ENCODE measurements around the gene PPARA.

The PPARA gene

GRCh38 chr22:46109474-46110003 lies 40.8 kb upstream of the PPARA start:
- Mint-ChIP-seq H3K9me3 (no peaks in the 10 kb centered on the region), H3K4me1 (ENCODE audit: low read depth) (no peaks in the 10 kb centered on the region), H3K36me3 (ENCODE audit: low read depth) (no peaks in the 10 kb centered on the region), H3K27ac (no peak overlapping the region), H3K27me3 (no peaks in the 10 kb centered on the region), H3K4me3 (no peak overlapping the region)

GRCh38 chr22:46110215-46110614 lies 40.1 kb upstream of the PPARA start:
- H3K27ac Mint-ChIP-seq, result no peak overlapping the region
- no peaks in the 10 kb centered on the region for H3K4me1 Mint-ChIP-seq (ENCODE audit: low read depth)
- no peaks in the 10 kb centered on the region for H3K9me3 Mint-ChIP-seq
- no peaks in the 10 kb centered on the region for H3K36me3 Mint-ChIP-seq (ENCODE audit: low read depth)
- no peaks in the 10 kb centered on the region for H3K27me3 Mint-ChIP-seq
- H3K4me3 Mint-ChIP-seq, result no peak overlapping the region

DNA sequence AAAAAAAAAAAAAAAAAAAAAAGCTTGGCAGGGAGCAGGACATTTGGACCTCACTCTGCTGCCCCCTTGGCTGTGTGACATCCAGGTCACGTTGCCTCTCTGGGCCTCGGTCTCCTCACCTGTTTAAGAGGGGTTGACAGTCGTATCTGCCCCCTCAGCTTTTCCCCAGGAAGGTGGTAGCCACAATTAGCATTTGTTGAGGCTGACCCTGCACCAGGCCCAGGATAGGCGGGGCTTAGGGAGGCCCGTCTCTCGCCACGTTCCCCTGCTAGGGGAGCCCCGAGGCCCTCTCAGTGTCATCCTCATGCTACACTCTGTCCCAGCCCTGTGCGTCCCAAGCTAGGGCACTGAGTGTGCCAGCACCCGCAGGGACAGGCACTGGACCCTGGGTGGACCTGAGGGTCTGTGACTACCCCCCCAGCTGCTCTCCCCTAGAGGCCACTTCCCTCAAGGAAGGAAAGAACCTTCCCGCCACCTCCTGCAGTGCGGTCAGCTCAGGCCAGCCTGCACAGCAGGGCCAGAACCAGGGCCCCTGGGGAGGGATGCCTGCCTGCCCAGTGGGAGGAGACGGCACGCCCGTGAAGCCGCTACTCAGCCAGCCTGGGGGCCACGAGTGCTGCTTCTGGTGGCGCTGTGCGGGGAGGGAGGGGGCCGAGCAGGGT lies 38.5 kb upstream of the PPARA start:
- H3K27ac Mint-ChIP-seq, result no peak overlapping the region
- H3K4me3 Mint-ChIP-seq, result no peak overlapping the region
- no peaks in the 10 kb centered on the region for H3K36me3 Mint-ChIP-seq (ENCODE audit: low read depth)
- H3K9me3 Mint-ChIP-seq, result no peaks in the 10 kb centered on the region
- H3K4me1 Mint-ChIP-seq (ENCODE audit: low read depth), result no peaks in the 10 kb centered on the region
- H3K27me3 Mint-ChIP-seq, result no peaks in the 10 kb centered on the region

- H3K27ac Mint-ChIP-seq, result no peak overlapping the region
- H3K4me1 Mint-ChIP-seq (ENCODE audit: low read depth), result no peaks in the 10 kb centered on the region
- no peaks in the 10 kb centered on the region for H3K9me3 Mint-ChIP-seq
- H3K27me3 Mint-ChIP-seq, result no peaks in the 10 kb centered on the region
- no peaks in the 10 kb centered on the region for H3K36me3 Mint-ChIP-seq (ENCODE audit: low read depth)
- no peak overlapping the region for H3K4me3 Mint-ChIP-seq
Observed at GRCh38 chr22:46112405-46112804, 37.9 kb upstream of the PPARA start.

GRCh38 chr22:46113110-46113909 lies 37.0 kb upstream of the PPARA start:
- Mint-ChIP-seq H3K4me1 (ENCODE audit: low read depth) (no peaks in the 10 kb centered on the region), H3K27ac (no peak overlapping the region), H3K9me3 (no peaks in the 10 kb centered on the region), H3K4me3 (no peak overlapping the region), H3K36me3 (ENCODE audit: low read depth) (no peaks in the 10 kb centered on the region), H3K27me3 (no peaks in the 10 kb centered on the region)

DNA sequence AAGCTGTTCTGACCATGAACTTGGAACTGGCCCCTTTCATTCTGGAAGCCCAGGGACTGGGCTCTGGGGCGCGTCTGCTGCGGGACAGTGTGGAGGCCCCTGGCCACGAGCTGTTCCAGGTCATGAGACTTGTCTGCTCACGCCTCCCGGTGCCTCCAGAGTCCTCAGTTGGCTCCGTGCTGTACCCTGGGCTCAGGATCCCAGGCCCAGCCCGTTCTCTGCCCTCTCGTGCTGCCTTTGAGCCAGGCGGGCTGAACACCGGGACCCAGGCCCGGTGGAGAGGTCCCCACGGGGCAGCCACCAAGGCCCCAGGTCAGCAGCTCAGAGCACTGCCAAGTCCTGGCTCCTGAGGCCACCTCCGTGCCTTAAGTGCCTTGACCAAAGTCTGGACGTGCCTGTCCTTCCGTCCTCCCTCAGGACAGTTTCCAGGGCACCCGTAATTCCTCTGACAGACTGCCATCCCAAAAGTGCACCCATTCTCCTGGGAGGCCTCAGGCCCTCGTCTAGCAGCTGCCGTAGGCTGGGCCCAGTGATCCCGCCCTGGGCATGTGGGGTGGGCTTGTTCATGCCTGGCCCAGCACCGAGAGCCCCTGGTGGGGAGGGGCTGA lies 36.3 kb upstream of the PPARA start:
- Mint-ChIP-seq H3K4me1 (ENCODE audit: low read depth) (no peaks in the 10 kb centered on the region), H3K27me3 (no peaks in the 10 kb centered on the region), H3K36me3 (ENCODE audit: low read depth) (no peaks in the 10 kb centered on the region), H3K27ac (no peak overlapping the region), H3K9me3 (no peaks in the 10 kb centered on the region), H3K4me3 (no peak overlapping the region)

DNA sequence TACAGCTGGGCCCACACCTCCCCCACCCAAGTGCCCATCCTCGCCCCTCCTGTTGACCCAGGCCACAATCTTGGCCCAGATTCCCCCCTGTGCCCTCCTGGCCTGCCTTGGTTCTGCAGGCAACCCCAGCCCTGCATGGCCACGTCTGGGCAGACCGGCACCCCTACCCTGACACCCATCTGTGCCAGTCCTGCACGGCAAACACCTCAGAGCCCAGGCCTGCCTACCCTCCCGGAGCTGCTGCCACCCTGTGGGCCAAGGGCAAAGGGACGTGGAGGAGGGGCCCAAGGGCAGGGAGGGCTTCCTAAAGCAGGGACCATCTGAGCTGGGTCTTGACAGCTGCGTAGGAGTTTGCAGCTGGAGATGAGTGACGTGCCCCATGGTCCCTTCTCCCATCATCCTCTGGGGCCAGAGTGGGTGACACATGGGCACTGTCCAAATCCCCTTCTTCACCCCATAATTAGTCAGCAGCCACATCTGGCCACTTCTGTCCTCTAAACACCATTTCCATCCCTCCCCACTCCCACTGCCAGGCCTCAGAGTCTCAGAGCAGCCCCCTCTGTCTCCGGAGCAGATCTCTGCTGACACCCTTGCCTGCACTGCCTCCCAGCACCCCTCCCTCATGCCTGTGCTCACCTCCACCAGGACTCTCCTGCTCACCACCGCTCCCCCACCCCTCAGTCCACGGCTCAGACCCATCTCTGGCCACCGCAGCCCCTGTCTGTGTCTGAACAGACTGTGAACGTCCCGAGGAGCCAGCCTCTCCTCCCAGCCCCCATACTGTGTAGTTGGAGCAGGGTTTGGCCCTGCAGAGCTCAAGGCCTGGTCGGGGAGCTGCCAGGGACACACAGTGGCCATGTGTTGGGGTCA lies 35.6 kb upstream of the PPARA start:
- Mint-ChIP-seq H3K27ac (no peak overlapping the region), H3K4me3 (no peak overlapping the region), H3K27me3 (no peaks in the 10 kb centered on the region), H3K4me1 (ENCODE audit: low read depth) (no peaks in the 10 kb centered on the region), H3K9me3 (no peaks in the 10 kb centered on the region), H3K36me3 (ENCODE audit: low read depth) (no peaks in the 10 kb centered on the region)

DNA sequence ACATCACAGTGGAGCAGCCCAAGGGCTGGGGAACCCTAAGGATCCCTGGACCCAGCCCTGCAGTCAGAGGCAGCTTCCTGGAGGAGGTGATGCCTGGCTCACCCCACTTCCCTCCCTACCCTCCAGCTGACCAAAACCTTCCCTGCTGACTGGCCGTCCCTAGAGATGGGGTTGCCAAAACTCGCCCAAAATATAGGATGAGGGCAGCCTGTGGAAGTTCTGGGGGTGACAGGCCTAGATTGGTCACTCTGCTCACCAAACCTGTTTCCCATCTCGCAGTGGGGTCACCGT lies 35.0 kb upstream of the PPARA start:
- H3K9me3 Mint-ChIP-seq, result no peaks in the 10 kb centered on the region
- H3K27me3 Mint-ChIP-seq, result no peaks in the 10 kb centered on the region
- H3K27ac Mint-ChIP-seq, result no peak overlapping the region
- H3K4me1 Mint-ChIP-seq (ENCODE audit: low read depth), result no peaks in the 10 kb centered on the region
- H3K4me3 Mint-ChIP-seq, result no peak overlapping the region
- no peaks in the 10 kb centered on the region for H3K36me3 Mint-ChIP-seq (ENCODE audit: low read depth)

DNA sequence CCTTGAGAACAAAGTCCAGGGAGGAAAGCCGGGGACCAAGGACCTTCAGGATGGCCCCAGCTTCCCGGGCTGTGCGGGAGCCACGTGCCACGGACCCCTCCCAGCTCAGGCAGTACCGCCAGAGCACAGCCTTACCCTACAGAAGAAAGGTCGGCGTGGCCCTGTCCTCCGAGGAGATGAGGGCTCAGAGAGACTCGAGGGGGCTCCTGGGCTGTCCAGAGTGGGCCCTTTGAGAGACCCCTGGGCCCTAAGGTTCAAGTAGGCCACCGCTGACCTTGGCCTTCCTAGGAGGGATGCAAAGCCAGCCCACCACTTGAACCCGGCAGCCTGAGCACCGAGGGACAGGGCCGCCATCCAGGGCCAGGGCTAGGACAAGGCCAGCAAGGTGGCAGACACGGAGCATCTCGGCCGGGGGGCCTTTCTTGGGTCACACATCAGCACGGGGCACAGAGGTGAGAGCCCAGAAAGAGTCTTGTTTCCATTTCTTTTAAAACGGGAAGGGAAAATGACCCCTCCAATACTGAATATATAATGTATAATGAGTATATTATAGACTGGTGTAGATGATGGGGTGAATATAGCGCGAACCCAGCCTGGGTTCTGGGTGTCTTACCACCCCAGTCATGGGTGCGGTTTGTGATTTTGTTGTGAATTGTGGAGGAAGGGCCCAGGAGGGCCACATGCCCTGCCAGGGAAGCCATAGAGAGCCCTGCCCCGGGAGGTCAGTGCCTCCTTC lies 34.4 kb upstream of the PPARA start:
- no peaks in the 10 kb centered on the region for H3K27me3 Mint-ChIP-seq
- H3K27ac Mint-ChIP-seq, result no peak overlapping the region
- H3K9me3 Mint-ChIP-seq, result no peaks in the 10 kb centered on the region
- no peaks in the 10 kb centered on the region for H3K36me3 Mint-ChIP-seq (ENCODE audit: low read depth)
- H3K4me1 Mint-ChIP-seq (ENCODE audit: low read depth), result no peaks in the 10 kb centered on the region
- no peak overlapping the region for H3K4me3 Mint-ChIP-seq

DNA sequence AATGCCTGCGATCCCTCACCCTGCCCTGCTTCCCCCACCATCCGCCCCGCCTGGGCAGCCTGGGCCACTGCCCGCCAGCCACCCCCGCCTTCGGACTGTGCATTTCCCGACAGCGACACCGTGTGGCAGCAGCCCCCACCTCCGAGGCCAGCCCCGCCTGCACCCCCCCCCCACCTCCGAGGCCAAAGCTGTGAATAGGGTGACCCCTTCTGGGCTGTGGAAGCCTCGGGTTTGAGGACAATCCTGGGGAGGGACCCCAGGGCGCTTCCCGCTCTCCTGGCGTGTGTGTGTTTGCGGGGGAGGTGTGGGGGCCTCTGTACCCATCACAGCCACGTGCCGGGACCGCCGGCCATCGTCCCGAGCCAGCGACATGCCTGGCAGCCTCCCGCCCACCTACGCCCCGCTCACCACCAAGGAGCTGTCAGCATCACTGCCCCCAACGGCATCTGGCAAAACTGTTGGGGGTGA lies 33.8 kb upstream of the PPARA start:
- H3K4me3 Mint-ChIP-seq, result no peak overlapping the region
- no peaks in the 10 kb centered on the region for H3K9me3 Mint-ChIP-seq
- H3K27me3 Mint-ChIP-seq, result no peaks in the 10 kb centered on the region
- no peaks in the 10 kb centered on the region for H3K4me1 Mint-ChIP-seq (ENCODE audit: low read depth)
- no peak overlapping the region for H3K27ac Mint-ChIP-seq
- no peaks in the 10 kb centered on the region for H3K36me3 Mint-ChIP-seq (ENCODE audit: low read depth)

GRCh38 chr22:46117206-46118199 lies 32.8 kb upstream of the PPARA start:
- no peaks in the 10 kb centered on the region for H3K27me3 Mint-ChIP-seq
- no peak overlapping the region for H3K4me3 Mint-ChIP-seq
- H3K27ac Mint-ChIP-seq, result no peak overlapping the region
- H3K9me3 Mint-ChIP-seq, result no peaks in the 10 kb centered on the region
- H3K4me1 Mint-ChIP-seq (ENCODE audit: low read depth), result no peaks in the 10 kb centered on the region
- H3K36me3 Mint-ChIP-seq (ENCODE audit: low read depth), result no peaks in the 10 kb centered on the region

DNA sequence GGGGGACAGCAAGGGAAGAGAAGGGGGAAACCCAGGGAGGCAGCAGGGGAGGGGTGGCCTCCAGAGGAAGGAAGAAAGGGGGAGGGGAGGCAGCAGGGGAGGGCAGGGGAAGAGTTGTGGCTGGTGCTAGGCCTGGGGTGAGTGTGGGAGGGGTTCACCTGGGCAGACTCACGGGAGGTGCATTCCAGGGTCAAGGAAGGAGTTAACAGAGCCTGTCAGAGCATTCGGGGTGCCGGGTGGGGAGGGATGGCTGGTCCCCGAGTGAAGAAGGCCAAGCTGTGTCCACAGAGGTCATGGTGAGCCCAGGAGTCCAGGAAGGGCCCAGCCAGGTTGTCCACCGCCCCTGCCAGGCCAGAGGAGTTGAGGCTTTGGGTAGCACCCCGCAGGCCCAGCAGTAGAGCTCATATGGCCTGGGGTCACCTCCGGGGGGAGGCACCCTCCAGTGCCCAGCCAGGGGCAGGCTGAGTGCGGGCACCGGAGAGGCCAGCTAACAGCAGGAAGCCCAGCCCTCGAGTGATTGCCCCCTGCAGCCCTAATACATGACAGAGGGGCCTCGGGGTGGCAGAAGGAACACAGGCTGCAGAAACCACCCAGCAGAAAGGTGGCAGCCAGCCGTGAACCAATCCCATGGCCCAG lies 31.1 kb upstream of the PPARA start:
- H3K36me3 Mint-ChIP-seq (ENCODE audit: low read depth), result no peaks in the 10 kb centered on the region
- no peaks in the 10 kb centered on the region for H3K9me3 Mint-ChIP-seq
- H3K4me3 Mint-ChIP-seq, result no peak overlapping the region
- no peaks in the 10 kb centered on the region for H3K27me3 Mint-ChIP-seq
- H3K4me1 Mint-ChIP-seq (ENCODE audit: low read depth), result no peaks in the 10 kb centered on the region
- no peak overlapping the region for H3K27ac Mint-ChIP-seq

Measured in stimulated activated naive CD8-positive, alpha-beta T cell treated with anti-CD3 and anti-CD28 coated beads, Interleukin-15, Interleukin-2, amounts not matched to agents 100 ng/mL and 50 ng/mL, for 24 hours (primary cell).